ENCODE data around the gene OR5H1.

DNA sequence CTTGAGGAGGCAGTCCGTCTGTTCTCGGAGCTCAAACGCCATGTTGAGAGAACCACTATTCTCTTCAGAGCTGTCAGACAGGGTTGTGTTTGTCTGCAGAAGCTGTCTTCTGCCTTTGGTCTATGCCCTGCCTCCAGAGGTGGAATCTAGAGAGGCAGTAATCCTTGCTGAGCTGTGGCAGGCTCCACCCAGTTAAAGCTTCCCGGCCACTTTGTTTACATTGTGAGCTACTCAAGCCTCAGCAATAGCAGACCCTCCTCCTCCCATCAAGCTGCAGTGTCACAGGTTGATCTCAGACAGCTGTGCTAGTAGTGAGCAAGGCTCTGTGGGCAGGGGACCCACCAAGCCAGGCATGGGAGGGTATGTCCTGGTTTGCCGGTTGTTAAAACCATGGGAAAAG lies 34.6 kb upstream of the OR5H1 start:
- TF ChIP-seq, protein P1, sequence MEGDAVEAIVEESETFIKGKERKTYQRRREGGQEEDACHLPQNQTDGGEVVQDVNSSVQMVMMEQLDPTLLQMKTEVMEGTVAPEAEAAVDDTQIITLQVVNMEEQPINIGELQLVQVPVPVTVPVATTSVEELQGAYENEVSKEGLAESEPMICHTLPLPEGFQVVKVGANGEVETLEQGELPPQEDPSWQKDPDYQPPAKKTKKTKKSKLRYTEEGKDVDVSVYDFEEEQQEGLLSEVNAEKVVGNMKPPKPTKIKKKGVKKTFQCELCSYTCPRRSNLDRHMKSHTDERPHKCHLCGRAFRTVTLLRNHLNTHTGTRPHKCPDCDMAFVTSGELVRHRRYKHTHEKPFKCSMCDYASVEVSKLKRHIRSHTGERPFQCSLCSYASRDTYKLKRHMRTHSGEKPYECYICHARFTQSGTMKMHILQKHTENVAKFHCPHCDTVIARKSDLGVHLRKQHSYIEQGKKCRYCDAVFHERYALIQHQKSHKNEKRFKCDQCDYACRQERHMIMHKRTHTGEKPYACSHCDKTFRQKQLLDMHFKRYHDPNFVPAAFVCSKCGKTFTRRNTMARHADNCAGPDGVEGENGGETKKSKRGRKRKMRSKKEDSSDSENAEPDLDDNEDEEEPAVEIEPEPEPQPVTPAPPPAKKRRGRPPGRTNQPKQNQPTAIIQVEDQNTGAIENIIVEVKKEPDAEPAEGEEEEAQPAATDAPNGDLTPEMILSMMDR (IDR thresholded peaks at IDR 0.05) = no peak
- no peak for TF ChIP-seq POLR2A (IDR thresholded peaks at IDR 0.05)
